HEK293 (cell line): Measurements from ENCODE around the gene EPHB1.

ENCODE experiments used
- CTCF ChIA-PET: fragments of 350-600 bp; formaldehyde crosslinking; extraction: SDS; loops from one replicate; lab custom pipeline; 2021; ENCODE audit warnings: antibody characterized with exemption; lab: Yijun Ruan, JAX
- POLR2A ChIA-PET: fragments of 300-600 bp; formaldehyde crosslinking; extraction: SDS; loops from one replicate; lab custom pipeline; 2020; ENCODE audit warnings: antibody characterized with exemption, inconsistent platforms; lab: Yijun Ruan, JAX
- H3K27ac ChIP-seq: fragments of 200-500 bp; sonication (Bioruptor generic); 2 replicates; pipeline ENCODE4 v1.5.1; 2014; ENCODE audit warnings: low read depth, low read length, control low read depth, inconsistent platforms; ENCODE audit errors: extremely low read depth
- H3K36me3 ChIP-seq, 2 experiments: fragments of 200-500 bp in 1 of 2; sonication (Bioruptor generic) in 1 of 2; 1 replicate in 1 of 2; 2 replicates in 1 of 2; pipeline ENCODE4 v1.5.1; 2014 to 2017; ENCODE audit warnings: inconsistent platforms in 2 of 2, low read length in 2 of 2; ENCODE audit not compliant: control insufficient read depth in 2 of 2, insufficient read depth in 1 of 2
- H3K4me1 ChIP-seq: fragments of 200-500 bp; sonication (Bioruptor generic); 2 replicates; pipeline ENCODE4 v1.5.1; 2014; ENCODE audit warnings: mild to moderate bottlenecking, low read length, inconsistent platforms; ENCODE audit not compliant: control insufficient read depth, insufficient read depth
- H3K4me3 ChIP-seq: 2 replicates; pipeline ENCODE4 v1.5.1; 2011; ENCODE audit warnings: low read depth, mild to moderate bottlenecking, control low read depth, low read length, moderate library complexity
- H3K9me3 ChIP-seq: fragments of 200-500 bp; sonication (Bioruptor generic); 2 replicates; pipeline ENCODE4 v1.5.1; 2014; ENCODE audit warnings: low read depth, low read length, inconsistent platforms; ENCODE audit not compliant: control insufficient read depth, insufficient read depth
- AEBP2 ChIP-seq: fragments of 450-650 bp; formaldehyde crosslinking; IDR thresholded peaks from 2 replicates; pipeline ENCODE4 v1.5.1; 2016; ENCODE audit warnings: missing biosample characterization, missing genetic modification characterization, borderline replicate concordance
- BCL11A ChIP-seq: fragments of 450-650 bp; formaldehyde crosslinking; IDR thresholded peaks from 2 replicates; pipeline ENCODE4 v1.5.1; 2016; ENCODE audit warnings: low read depth, missing biosample characterization, missing genetic modification characterization
- FEZF1 ChIP-seq: fragments of 450-650 bp; formaldehyde crosslinking; IDR thresholded peaks from 2 replicates; pipeline ENCODE4 v1.5.1; 2016; ENCODE audit warnings: missing biosample characterization, missing genetic modification characterization
- GLIS1 ChIP-seq: fragments of 450-650 bp; formaldehyde crosslinking; IDR thresholded peaks from 2 replicates; pipeline ENCODE4 v1.5.1; 2016; ENCODE audit warnings: missing biosample characterization, missing genetic modification characterization
- INSM2 ChIP-seq: fragments of 450-650 bp; formaldehyde crosslinking; IDR thresholded peaks from 2 replicates; pipeline ENCODE4 v1.5.1; 2016; ENCODE audit warnings: missing biosample characterization, missing genetic modification characterization
- KLF8 ChIP-seq: fragments of 450-650 bp; formaldehyde crosslinking; IDR thresholded peaks from 2 replicates; pipeline ENCODE4 v1.5.1; 2016; ENCODE audit warnings: missing biosample characterization, missing genetic modification characterization
- PRDM1 ChIP-seq: fragments of 450-650 bp; formaldehyde crosslinking; IDR thresholded peaks from 2 replicates; pipeline ENCODE4; 2016; ENCODE audit warnings: missing biosample characterization, missing genetic modification characterization
- REPIN1 ChIP-seq: fragments of 450-650 bp; formaldehyde crosslinking; IDR thresholded peaks from 2 replicates; pipeline ENCODE4 v1.5.1; 2017; ENCODE audit warnings: missing biosample characterization, missing genetic modification characterization, low read depth
- SCRT2 ChIP-seq: fragments of 450-650 bp; formaldehyde crosslinking; IDR thresholded peaks from 2 replicates; pipeline ENCODE4 v1.5.1; 2016; ENCODE audit warnings: missing biosample characterization, missing genetic modification characterization
- TRIM28 ChIP-seq: IDR thresholded peaks from 2 replicates; pipeline ENCODE4 v1.6.1; 2011; ENCODE audit warnings: low read length, control low read depth, borderline replicate concordance
- WT1 ChIP-seq: fragments of 450-650 bp; formaldehyde crosslinking; IDR thresholded peaks from 2 replicates; pipeline ENCODE4 v1.5.1; 2016; ENCODE audit warnings: missing biosample characterization, missing genetic modification characterization
- ZBTB20 ChIP-seq: fragments of 450-650 bp; formaldehyde crosslinking; IDR thresholded peaks from 2 replicates; pipeline ENCODE4 v1.5.1; 2016; ENCODE audit warnings: missing biosample characterization, missing genetic modification characterization
- ZBTB7A ChIP-seq: fragments of 450-650 bp; formaldehyde crosslinking; IDR thresholded peaks from 2 replicates; pipeline ENCODE4 v1.5.1; 2016; ENCODE audit warnings: low read depth, missing biosample characterization, missing genetic modification characterization
- ZFHX2 ChIP-seq: fragments of 450-650 bp; formaldehyde crosslinking; conservative IDR thresholded peaks from 2 replicates; pipeline ENCODE4 v1.5.1; 2016; ENCODE audit warnings: missing biosample characterization, missing genetic modification characterization
- ZFP41 ChIP-seq: fragments of 450-650 bp; formaldehyde crosslinking; IDR thresholded peaks from 2 replicates; pipeline ENCODE4 v1.5.1; 2016; ENCODE audit warnings: missing biosample characterization, missing genetic modification characterization, borderline replicate concordance
- ZFP69B ChIP-seq: fragments of 450-650 bp; formaldehyde crosslinking; IDR thresholded peaks from 2 replicates; pipeline ENCODE4 v1.5.1; 2016; ENCODE audit warnings: missing biosample characterization, missing genetic modification characterization
- ZNF140 ChIP-seq: fragments of 450-650 bp; formaldehyde crosslinking; IDR thresholded peaks from 2 replicates; pipeline ENCODE4 v1.5.1; 2016; ENCODE audit warnings: missing biosample characterization, missing genetic modification characterization
- ZNF24 ChIP-seq: fragments of 450-650 bp; formaldehyde crosslinking; IDR thresholded peaks from 2 replicates; pipeline ENCODE4 v1.5.1; 2016; ENCODE audit warnings: missing biosample characterization, missing genetic modification characterization
- ZNF280C ChIP-seq: fragments of 450-650 bp; formaldehyde crosslinking; IDR thresholded peaks from 2 replicates; pipeline ENCODE4 v1.5.1; 2016; ENCODE audit warnings: missing biosample characterization, missing genetic modification characterization
- ZNF324 ChIP-seq: fragments of 450-650 bp; formaldehyde crosslinking; IDR thresholded peaks from 2 replicates; pipeline ENCODE4 v1.5.1; 2016; ENCODE audit warnings: missing biosample characterization, missing genetic modification characterization
- ZNF404 ChIP-seq: fragments of 450-650 bp; formaldehyde crosslinking; IDR thresholded peaks from 2 replicates; pipeline ENCODE4 v1.5.1; 2017; ENCODE audit warnings: missing biosample characterization, missing genetic modification characterization
- ZNF548 ChIP-seq: fragments of 450-650 bp; formaldehyde crosslinking; IDR thresholded peaks from 2 replicates; pipeline ENCODE4 v1.5.1; 2016; ENCODE audit warnings: missing biosample characterization, missing genetic modification characterization
- ZNF561 ChIP-seq: fragments of 450-650 bp; IDR thresholded peaks from 2 replicates; pipeline ENCODE4 v1.5.1; 2018; ENCODE audit warnings: missing biosample characterization, missing genetic modification characterization, borderline replicate concordance
- ZNF792 ChIP-seq: fragments of 450-650 bp; formaldehyde crosslinking; IDR thresholded peaks from 2 replicates; pipeline ENCODE4 v1.5.1; 2016; ENCODE audit warnings: missing biosample characterization, missing genetic modification characterization
- ZSCAN23 ChIP-seq: fragments of 450-650 bp; formaldehyde crosslinking; IDR thresholded peaks from 2 replicates; pipeline ENCODE4 v1.5.1; 2016; ENCODE audit warnings: missing biosample characterization, missing genetic modification characterization
- ZSCAN4 ChIP-seq: fragments of 450-650 bp; formaldehyde crosslinking; IDR thresholded peaks from 2 replicates; pipeline ENCODE4 v1.5.1; 2017; ENCODE audit warnings: missing biosample characterization, missing genetic modification characterization
- ZXDB ChIP-seq: fragments of 450-650 bp; formaldehyde crosslinking; IDR thresholded peaks from 2 replicates; pipeline ENCODE4 v1.5.1; 2016; ENCODE audit warnings: missing biosample characterization, missing genetic modification characterization

The EPHB1 gene

DNA sequence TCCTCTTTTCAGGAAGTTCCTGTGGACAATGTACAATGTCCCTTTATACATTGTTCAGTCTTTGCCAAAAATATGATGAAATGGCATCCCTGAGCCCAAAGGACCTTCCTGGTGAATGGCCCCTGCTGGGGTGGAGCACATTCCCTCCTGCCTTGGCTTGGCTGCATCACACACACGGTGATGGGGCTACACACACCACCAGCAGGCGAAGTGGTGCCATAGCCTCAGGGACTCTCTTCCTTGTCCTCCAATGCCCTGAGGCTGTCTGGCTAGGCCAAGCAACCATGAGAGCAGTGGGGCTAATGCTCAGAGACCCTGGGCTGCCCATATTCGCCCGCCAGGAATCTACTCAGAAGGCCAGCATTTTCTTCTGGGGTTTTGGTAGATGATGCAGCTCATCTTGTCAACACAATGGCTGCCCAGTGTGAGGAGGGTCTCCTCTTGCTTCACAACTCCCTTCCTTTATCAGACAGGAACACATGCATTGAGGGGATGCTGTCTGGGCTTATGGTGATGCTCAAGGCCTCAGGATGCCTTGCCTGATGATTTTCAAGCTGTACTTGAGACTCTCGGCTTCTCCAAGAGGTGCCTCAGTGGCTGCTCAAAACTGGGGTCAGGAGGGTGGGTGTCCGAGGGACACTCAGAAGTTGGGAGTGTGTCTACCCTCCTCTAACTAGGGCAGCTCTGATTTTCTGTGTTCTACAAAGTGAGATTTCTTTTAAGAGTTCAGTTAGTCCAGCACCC is 40.9 kb upstream of the EPHB1 start (continued):
- no peak for TF ChIP-seq INSM2
- TF ChIP-seq KLF8 (tag by site-specific recombination): no peak
- no peak for TF ChIP-seq ZNF24 (tag by site-specific recombination)
- no peak for TF ChIP-seq ZNF140 (tag by site-specific recombination)
- TF ChIP-seq TRIM28: no peak
- TF ChIP-seq AEBP2: no peak
- no peak for TF ChIP-seq ZSCAN4
- TF ChIP-seq BCL11A (tag by site-specific recombination): no peak
- TF ChIP-seq ZSCAN23 (tag by site-specific recombination): no peak
- no peak for TF ChIP-seq ZBTB7A (tag by site-specific recombination)
- no peak for TF ChIP-seq PRDM1 (tag by site-specific recombination)
- TF ChIP-seq ZNF280C: no peak

DNA sequence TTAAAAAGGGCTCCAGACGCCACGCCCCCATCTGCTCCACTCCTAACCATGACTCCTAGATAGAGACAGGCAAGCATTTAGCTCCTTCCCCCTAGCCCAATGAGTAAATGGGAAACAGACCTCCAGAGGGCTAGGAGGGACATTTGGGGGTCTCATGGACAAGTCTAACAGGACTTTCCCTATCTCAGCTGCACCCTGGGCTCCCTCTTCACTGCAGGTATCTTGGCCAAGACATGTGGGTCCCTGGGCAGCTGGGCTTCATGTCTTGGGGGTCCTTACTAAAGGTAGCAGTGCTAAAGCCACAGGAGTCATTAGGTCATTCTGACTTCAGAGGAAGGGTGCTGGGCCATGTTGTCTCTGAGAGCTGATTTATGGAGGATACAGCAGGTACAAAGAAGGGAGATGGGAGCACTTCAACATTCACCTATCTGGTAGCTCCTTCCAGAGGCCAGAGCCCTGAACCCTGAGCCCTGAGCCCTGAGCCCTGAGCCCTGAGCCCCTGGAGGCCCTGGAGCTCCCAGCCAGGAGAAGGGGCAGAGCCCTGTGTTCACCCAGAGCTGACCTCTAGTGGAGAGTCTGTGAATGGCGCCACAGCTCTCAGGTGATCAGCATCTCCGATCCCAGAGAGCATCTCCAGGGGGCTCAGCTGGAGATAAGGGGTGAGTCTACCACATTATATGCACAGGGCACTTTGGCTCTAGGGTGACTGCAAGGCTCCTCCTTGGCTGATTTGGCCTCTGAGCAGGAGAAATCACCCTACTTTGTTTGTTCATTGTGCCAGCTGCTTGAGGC is 40.1 kb upstream of the EPHB1 start:
- Histone ChIP-seq H3K36me3 (no peaks in the 10 kb centered on the region), H3K4me1 (no peaks in the 10 kb centered on the region), H3K27ac (no peak overlapping the region), H3K9me3 (no peaks in the 10 kb centered on the region), H3K4me3 (no peak overlapping the region)
- TF ChIP-seq ZFP69B (tag by site-specific recombination) (no peak), GLIS1 (tag by site-specific recombination) (peak; percentile 27; the same call in 1 of the 2 replicates)
- ChIA-PET CTCF (interaction anchor here (0.6 to 2.9 kb wide), 9 partner anchors 9 to 1287 kb away, joined by 3 to 17 read pairs (median 3); no protein-coding TSS in a partner anchor), POLR2A (interaction anchor here (0.5 to 0.6 kb wide), 2 partner anchors 154 to 399 kb away, joined by 3 read pairs; no protein-coding TSS in a partner anchor)

GRCh38 chr3:134755821-134756220 is 39.2 kb upstream of the EPHB1 start:
- Histone ChIP-seq H3K4me1 (no peaks in the 10 kb centered on the region), H3K4me3 (no peak overlapping the region), H3K27ac (no peak overlapping the region), H3K36me3 (no peaks in the 10 kb centered on the region), H3K9me3 (no peaks in the 10 kb centered on the region)
- ChIA-PET POLR2A (interaction anchor here (0.5 kb wide), 1 partner anchor 155 kb away, joined by 3 read pairs; no protein-coding TSS in a partner anchor), CTCF (interaction anchor here (0.6 to 2.9 kb wide), 6 partner anchors 8 to 748 kb away, joined by 3 to 17 read pairs (median 3); no protein-coding TSS in a partner anchor)
- TF ChIP-seq FEZF1: no peak
- TF ChIP-seq ZSCAN23 (tag by site-specific recombination): no peak
- TF ChIP-seq TRIM28: no peak
- no peak for TF ChIP-seq SCRT2
- no peak for TF ChIP-seq ZNF561 (tag by site-specific recombination)
- no peak for TF ChIP-seq ZBTB20 (tag by site-specific recombination)
- TF ChIP-seq WT1 (tag by site-specific recombination): no peak
- TF ChIP-seq ZNF324 (tag by site-specific recombination): no peak
- TF ChIP-seq ZNF404 (tag by site-specific recombination): no peak
- no peak for TF ChIP-seq ZNF140 (tag by site-specific recombination)
- no peak for TF ChIP-seq ZXDB
- no peak for TF ChIP-seq ZFHX2 (tag by site-specific recombination)
- no peak for TF ChIP-seq ZNF548 (tag by site-specific recombination)
- TF ChIP-seq REPIN1 (tag by site-specific recombination): no peak
- no peak for TF ChIP-seq ZFP41 (tag by site-specific recombination)
- TF ChIP-seq ZNF792 (tag by site-specific recombination): no peak
